K562 (cell line): ENCODE data around the gene TALDO1.

Experiments
- PHB ChIP-seq: fragments of 250-450 bp; sonication (Bioruptor Pico); IDR thresholded peaks from 2 replicates; pipeline ENCODE4 v1.5.0; 2021
- SNIP1 ChIP-seq: fragments of 450-650 bp; IDR thresholded peaks from 2 replicates; pipeline ENCODE4 v1.7.1; 2017; ENCODE audit warnings: low read depth, mild to moderate bottlenecking

- TF ChIP-seq PHB (no peak), SNIP1 (no peak)
Measured at GRCh38 chr11:794766-795633, 47.7 kb downstream of the TALDO1 start.
